Endothelial cell of hepatic sinusoid (primary cell): Measurements from ENCODE around the gene RHOA.

ENCODE experiments used
- in situ Hi-C: cut with HindIII; loops from 2 replicates; pipeline ENCODE4 v1.10.0; 2017; ENCODE audit warnings: low sequenced_read_pairs

RHOA gene

DNA sequence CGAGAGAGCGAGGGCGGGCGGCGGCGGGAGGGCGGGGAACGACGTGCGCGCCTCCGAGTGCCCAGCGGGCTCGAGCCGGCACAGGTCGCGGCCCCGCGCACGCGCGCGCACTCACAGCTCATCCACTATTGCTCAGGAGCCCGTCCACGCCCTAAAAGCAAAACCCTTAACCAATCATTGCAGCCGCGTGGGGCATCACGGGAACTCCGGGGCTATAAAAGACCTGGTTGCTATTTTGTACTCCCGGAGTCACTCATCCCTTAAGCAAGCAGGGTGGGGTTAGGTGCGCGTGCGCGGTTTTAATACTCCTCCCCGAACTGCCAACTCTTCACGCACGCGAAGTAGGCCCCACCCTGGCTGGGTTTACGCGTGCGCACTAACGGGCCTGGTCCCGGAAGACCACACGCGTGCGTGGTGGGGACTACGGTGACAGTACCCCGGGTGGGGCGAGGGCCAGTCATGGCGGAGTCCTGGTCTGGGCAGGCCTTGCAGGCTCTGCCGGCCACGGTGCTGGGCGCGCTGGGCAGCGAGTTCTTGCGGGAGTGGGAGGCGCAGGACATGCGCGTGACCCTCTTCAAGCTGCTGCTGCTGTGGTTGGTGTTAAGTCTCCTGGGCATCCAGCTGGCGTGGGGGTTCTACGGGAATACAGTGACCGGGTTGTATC lies at the start of gene RHOA, which contains the start of gene TCTA:
Gene RHOA, minus strand, starts transcription at position 9 of the 664 bp plus-strand sequence. CDS start 36,387 bp downstream, outside the sequence.
Gene TCTA, plus strand, starts transcription at position 456 of the 664 bp plus-strand sequence. Its CDS starts 4 bp downstream, at position 460.
- in situ Hi-C loops = loop anchor here (5.0 to 25.0 kb wide), 3 partner anchors 45 to 325 kb away; partner anchors contain the start of gene QRICH1

DNA sequence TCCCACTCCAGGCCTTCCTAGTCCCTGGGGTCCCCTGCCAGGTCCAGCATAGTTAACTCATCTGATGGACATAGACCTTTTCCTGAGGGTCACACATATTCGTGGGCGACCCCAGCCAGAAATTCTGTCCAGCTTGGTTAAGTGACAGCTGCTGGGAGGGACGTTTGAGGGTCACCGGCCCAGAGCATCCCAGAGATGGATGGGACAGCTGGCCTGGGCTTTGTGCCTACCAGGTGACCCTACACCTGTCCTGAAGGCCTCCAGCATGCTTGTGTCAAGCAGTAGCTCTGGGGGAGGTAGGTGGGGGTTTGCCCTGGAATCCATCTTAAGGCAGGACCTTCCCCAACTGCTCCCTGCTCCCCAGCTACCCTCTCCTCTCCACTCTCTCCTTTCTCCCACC lies 49.2 kb upstream of the RHOA start:
- in situ Hi-C loops = no loop called here

DNA sequence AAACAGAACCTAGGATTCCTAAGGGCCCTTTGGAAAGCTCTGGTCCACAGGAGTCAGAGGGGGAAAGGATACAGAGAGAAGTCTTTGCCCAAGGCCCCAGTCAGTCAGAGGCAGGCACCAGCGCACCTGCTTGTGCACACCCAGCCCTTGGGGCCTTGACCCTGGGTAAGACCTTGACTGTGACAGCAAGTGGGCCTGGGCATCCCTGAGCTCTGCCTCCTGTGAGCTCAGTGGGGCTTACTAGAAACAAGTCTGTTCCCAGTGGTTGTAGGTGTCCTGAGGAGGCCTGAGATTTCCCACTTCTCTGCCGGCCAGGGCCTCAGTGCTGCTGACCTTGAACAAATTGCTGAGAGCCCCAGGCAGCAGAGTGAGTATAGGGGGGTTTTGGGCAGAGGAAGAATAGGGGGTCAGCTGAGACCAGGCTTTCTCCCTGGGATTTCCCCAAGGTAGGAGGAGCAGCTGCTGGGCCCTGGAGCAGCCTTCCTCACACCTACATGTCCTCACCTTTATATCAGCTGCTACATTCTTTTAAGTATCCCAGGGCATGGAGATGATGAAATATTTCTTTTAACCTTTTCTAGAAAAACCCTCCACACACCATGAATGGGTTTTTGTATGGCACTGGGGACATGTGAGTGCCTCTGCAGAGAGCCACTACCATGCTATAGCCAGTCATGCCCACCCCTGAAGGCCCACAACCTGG lies 48.6 kb upstream of the RHOA start:
- in situ Hi-C loops = no loop called here

DNA sequence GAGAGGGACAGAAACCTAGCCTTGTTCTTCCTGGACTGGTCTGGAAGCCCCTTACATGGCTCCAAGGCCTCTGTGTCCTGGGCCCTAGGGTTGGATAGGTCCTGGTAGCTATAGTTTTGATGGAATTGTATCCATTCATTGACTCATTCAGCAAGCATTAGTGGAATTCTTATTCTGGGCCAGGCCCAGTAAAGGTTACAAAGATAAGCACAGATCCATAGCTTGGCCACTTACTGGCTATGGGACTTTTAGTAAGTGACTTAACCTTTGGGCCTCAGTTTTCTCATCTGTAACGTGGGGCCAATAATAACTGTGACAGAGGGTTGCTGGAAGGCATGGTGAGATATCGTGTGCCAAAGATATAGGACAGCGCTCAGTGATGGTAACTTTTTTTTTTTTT lies 44.7 kb upstream of the RHOA start:
- in situ Hi-C loops = no loop called here

DNA sequence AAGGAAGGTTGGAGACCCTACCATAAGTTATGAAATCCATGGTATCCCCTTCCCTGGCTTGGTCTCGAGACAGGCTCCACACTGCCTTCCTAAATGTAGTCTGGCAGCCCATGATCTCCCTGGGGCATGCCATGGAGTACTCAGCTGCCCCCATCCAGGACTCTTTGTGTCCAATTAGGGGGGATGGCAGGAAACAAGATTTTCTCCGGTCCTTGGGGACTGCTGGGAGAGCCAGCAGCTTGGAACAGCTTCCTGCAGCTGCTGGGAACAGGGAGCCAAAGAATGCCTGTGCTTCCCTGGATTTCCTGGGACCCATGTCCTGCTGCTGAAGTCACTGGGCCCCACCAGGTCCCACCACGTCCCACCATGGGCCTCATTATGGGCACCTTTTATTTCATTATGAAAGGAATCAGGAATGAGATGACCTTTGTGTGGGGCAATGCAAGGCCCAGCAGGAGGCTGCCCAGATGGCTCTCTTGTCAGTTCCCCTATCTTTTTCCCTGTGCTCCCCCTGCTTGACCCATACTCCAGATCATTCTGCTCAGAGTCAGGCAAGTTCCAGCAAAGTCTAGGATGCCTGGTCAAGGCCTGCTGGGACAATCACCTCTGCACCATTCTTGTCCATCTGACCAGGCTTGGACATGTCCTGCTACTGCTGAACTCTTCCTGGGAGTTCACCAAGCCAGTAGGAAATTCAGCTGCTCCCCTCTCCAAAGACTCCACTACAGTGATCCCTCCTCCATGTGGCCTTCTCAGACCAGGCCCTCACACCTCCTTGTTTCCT lies 43.3 kb upstream of the RHOA start:
- in situ Hi-C loops = no loop called here

DNA sequence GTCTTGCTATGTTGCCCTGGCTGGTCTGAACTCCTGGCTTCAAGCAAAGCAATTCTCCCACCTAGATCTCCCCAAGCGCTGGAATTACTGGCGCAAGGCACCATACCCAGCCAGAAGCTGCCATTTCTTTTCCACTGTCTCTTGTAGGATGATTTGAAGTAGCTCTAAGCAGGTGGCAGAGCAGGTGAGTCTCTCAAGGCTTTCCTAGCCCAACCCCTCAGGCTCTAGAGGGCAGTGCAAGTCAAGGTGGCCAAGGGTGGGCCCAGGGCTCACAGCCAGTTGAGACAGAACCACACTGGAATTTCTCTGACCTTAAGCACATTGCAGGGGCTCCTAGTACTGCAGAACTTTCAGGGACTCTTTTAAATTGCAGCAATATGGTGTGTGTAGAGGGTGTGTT lies 42.7 kb upstream of the RHOA start:
- in situ Hi-C loops = no loop called here

DNA sequence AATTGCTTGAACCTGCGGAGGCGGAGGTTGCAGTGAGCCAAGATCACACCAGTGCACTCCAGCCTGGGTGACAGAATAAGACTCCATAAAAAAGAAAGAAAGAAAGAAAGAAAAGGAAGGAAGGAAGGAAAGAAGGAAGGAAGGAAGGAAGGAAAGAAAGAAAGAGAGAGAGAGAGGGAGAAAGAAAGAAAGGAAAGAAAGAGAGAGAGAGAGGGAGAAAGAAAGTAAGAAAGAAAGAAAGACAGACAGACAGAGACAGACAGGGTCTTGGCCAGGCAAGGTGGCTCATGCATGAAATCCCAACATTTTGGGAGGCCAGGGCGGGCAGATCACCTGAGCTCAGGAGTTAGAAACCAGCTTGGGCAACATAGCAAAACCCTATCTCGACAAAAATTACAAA lies 41.8 kb upstream of the RHOA start:
- in situ Hi-C loops = no loop called here

DNA sequence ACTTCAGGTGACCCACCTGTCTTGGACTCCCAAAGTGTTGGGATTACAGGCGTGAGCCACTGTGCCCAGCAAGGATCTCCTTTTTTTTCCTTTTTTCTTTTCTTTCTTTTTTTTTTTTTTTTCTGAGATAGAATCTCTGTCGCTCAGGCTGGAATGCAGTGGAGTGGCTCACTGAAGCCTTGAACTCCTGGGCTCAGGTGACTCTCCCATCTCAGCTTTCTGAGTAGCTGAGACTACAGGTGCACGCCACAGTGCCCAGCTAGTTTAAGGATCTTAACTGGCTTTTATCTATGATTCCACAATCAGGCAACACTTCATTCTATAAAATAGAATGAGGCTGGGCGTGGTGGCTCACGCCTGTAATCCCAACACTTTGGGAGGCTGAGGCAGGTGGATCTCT lies 33.6 kb upstream of the RHOA start:
- in situ Hi-C loops = no loop called here

DNA sequence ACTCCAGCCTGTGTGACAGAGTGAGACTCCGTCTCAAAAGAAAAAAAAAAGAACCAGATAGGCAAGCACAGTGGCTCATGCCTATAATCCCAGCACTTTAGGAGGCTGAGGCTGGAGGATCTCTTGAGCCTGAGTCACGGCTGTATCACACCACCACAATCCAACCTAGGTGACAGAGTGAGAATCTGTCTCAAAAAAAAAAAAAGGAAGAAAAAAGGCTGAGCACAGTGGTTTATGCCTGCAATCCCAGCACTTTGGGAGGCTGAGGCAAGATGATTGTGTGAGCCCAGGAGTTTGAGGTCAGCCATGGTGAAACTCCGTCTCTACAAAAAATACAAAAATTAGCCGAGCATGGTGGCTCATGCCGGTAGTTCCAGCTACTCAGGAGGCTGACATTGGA lies 23.0 kb upstream of the RHOA start:
- in situ Hi-C loops = no loop called here

DNA sequence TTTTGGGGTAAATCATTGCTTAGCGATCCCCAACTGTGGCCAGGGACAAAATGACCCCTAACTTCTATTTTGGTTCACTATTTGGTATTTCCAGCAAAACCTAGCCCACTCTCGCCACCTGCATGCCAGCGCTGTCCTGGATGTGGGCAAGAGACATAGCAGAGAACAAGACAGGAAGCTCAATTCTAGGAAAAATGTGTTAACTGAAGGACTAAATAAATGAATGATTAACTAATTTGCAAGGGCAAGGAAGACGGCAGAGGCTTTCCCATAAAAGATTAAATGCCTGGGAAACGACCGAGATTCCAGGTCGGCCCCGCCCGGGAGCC lies 16.9 kb upstream of the RHOA start:
- in situ Hi-C loops = no loop called here

DNA sequence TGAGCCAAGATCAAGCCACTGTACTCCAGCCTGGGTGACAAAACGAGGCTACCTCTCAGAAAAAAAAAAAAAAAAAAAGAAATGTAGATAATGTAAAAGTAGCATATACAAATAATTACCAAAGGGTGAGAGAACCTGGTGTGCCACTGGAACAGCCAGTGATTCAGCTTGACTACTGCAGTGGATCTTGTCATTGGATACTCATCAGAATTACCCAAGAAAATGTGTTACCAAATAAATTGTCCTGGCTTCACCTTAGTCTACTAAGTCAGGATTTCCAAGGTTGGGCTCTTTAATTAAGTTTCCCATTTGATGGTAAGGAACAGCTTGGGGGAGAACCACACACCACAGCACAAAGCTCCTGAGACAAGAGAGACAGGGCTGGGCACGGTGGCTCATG lies 15.8 kb upstream of the RHOA start:
- in situ Hi-C loops = no loop called here

DNA sequence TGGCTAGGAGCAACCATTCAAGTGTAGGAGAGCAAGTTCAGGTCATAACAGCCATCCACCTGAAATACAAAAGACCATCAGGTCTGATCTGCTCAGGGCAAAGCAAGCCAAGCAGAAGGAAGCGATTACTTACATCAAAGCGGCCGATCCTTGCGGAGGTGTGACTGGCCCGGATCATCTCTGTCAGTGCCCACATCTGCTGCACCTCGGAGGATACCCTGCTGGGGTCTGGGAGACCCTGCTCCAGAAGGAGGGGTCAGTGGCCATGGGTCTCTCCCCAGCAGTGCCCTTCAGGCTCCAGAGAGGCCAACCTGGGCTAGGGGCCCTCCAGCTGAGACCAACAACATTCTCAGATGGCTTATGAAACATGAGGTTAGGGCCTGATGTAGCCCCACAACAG lies 13.0 kb upstream of the RHOA start:
- in situ Hi-C loops = loop anchor here (25.0 kb wide), 1 partner anchor 338 kb away; the partner anchor contains the start of gene QRICH1

DNA sequence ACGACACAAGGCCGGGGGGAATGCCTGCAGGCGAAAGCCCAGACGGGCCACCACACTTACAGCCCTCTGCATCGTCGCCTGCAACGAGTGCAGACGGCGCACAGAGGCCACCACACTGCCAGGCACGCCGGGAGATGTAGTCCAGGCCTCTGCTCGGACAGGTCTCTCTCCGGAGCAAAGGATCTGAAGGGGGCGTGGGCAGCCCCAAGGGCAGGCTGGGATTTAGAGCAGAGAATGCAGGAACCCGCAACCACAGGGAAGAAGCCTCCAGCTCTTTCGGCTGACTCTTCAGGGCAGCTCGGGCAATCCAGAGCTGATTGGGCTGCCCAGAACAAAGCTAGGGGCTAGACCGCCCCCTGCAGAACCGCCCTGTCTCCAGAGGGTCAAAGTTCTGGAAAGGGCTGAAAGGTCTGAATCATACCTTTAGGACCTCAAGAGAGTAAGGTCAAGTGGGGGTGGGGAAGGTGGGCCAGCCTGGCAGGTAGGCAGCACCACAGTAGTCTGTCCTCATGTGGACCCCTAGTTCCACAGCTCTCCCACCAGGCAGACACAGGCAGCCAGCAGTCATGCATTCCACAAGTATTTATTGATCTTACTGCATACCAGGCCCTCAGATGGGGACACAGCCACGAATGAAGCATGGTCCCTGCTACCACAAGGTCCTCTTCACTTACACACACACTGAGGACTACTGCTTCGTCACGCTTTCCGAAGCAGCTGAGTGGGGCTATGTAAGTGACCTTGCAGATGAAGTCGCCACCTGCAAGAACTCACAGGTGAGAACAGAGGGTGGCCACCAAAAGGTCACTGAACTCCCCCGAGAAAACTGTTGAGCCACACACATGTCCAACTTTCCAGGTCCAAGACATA lies 10.8 kb upstream of the RHOA start, which contains the start of gene AMT:
Gene AMT, minus strand, starts transcription at position 95 of the 870 bp plus-strand sequence. Its CDS starts 23 bp downstream, at position 72.
- in situ Hi-C loops = loop anchor here (25.0 kb wide), 1 partner anchor 335 kb away; the partner anchor contains the start of gene QRICH1

DNA sequence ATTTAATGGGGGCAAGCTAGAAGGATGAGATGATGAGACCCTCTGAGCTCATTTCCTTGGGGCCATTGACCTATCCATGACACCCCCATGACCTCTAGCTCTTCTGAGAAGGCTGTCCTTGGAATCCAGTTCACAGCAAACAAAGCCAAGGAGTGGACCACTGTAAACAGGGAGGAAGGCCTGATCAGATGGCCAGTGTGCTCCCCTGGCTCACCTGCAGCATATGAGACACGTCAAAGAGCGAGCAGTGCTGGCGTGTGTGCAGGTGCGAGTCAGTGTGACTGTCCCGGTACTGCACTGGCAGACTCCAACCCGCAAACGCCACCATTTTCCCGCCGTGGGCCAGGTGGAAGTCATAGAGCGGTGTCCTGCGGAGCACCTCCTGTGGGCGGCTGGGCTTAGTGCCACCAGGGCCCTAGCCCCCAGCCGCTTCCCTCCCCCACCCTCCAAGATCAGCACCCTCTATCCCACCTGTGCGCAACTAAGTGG lies 10.2 kb upstream of the RHOA start:
- in situ Hi-C loops = loop anchor here (25.0 kb wide), 1 partner anchor 335 kb away; the partner anchor contains the start of gene QRICH1

DNA sequence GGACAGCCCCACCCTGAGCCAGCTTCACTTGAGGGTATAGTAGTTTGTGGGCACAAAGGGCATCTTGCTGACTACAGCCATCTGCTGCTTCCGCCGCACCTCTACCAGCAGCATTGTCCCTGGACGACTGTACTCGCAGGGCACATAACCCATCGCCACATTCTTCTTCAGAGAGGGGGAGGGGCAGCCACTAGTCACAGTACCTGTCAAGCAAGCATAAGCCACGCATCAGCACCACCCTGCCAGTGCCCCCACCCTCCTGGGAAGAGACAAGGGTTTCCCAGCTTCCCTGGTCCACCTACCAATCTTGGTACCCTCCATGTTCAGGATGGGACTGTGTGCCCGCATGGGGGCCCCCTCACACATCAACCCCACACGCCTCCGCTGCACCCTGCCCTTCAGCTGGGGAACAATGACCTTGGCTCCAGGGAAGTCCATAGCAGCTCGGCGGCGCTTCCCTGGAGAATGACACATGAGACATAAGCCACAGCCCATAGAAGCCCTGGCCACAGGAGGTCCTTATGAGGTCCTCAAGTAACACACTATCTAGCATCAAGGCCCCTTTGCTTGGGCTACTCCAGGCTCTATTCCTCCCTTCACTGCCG lies 5.8 kb upstream of the RHOA start:
- in situ Hi-C loops = loop anchor here (5.0 to 25.0 kb wide), 3 partner anchors 70 to 330 kb away; partner anchors contain the start of gene QRICH1

DNA sequence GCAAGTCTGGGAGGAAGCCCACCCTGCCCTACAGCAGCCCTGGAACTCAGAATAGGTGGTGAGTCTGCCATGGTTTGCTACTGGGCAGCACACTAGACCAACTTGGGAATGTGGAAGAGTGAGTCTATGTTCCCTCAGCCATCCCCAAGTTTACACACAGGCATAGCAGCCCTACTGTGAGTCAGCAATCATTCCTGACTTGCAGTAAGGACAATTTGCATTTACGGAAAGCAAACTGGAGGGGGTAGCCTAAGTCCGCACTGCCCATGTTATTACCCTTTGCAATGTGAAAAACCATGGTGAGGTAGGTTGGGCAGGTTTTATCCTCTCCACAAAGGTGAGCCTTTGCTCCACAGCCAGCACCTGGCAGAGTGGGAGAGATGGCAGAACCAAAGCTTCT lies 5.1 kb upstream of the RHOA start:
- in situ Hi-C loops = loop anchor here (5.0 to 25.0 kb wide), 3 partner anchors 70 to 330 kb away; partner anchors contain the start of gene QRICH1

DNA sequence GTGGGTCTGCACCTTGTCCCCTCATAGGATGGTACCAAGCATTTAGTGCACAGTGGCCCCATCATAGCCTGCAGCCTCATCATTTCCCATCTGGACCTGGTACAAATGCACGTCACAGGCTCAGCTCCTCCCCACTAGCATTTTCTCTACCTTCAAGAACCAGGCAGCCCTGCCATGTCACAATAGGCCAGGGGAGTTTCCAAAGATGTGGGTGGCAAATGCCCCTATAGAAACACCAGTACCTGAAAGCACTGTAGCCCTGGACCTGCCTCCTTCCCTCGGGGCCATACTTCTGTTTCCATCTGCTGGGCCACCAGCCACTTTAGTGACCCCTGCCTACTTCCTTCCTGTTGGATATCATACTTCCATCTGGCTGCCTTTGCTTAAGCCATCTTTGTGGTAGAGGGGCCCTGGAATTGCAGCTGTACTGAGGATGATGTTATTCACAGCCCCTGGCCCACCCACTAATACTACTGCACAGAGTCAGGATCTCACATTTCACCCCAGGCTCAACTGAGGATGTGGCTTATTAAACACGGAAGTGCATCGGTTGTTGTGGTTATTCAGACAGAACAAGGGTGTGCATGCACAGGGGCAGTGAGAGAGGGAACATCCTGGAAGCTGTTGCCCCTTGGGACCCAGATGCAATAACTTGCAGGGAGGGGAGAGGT lies 4.3 kb upstream of the RHOA start:
- in situ Hi-C loops = loop anchor here (5.0 to 25.0 kb wide), 3 partner anchors 69 to 329 kb away; partner anchors contain the start of gene QRICH1

DNA sequence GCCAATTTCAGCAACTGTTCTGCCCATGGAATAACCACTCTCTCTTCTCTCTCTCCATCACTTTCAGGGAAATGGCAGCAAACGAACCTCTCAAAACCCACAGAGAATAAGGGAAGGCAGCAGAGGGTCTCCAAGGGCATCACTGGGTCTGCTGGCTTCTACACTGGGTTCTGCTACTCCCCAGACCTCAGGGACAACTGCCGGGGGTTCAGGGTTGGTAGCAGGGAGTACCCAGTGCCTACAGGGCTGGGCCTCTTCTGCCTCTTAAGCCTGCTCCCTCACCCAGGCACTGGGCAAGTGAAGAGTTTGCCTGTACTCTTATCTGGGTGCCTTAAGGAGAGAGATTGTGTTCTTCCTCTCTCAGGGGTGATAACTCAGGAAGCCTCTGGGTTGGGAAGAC lies 3.0 kb upstream of the RHOA start:
- in situ Hi-C loops = loop anchor here (5.0 to 25.0 kb wide), 4 partner anchors 47 to 327 kb away; partner anchors contain the start of gene QRICH1

DNA sequence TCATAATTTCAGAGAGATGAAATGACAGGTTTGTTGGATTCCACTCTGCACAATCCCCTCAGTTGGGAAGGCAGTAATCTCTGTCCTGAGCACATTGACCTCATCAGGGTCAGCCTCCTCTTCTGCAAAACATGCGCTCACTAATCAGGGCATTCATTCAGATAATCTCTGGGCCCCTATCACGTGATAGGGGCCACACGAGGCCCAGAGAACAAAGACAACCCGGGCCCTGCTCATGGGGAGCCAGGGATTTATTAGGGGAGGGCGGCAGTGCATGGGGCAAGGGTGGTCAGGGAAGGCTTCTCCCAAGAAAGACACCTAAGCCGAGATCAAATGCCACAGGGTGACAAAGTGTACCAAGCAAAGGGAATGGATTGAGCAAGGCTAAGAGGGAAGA lies 1.6 kb upstream of the RHOA start:
- in situ Hi-C loops = loop anchor here (5.0 to 25.0 kb wide), 3 partner anchors 46 to 326 kb away; partner anchors contain the start of gene QRICH1
